ENCODE data around the gene GATM.

GRCh38 chr15:45397116-45397665 is 18.8 kb upstream of the GATM start:
- TF ChIP-seq CTCF (conservative IDR thresholded peaks at IDR 0.05 in 1 of 2, IDR thresholded peaks at IDR 0.05 in 1 of 2; ENCODE audit: extremely low read depth in 1 of 2, insufficient read depth in 1 of 2, low read depth in 1 of 2, low read length in 2 of 2) (no peak), EZH2 (IDR thresholded peaks at IDR 0.05; ENCODE audit: borderline replicate concordance, low read length) (no peak)

Measured in mammary epithelial cell (primary cell).